22Rv1 (cell line): ENCODE data around the gene MGME1.

ENCODE experiments used
- ZFX ChIP-seq: fragments of 450-650 bp; IDR thresholded peaks from 2 replicates; pipeline ENCODE4 v1.6.1; 2017; ENCODE audit warnings: antibody characterized with exemption, borderline replicate concordance
- TF ChIP-seq, protein P1 (sequence below): fragments of 450-650 bp; IDR thresholded peaks from 2 replicates; pipeline ENCODE4 v1.5.1; 2017; ENCODE audit warnings: mild to moderate bottlenecking

DNA sequence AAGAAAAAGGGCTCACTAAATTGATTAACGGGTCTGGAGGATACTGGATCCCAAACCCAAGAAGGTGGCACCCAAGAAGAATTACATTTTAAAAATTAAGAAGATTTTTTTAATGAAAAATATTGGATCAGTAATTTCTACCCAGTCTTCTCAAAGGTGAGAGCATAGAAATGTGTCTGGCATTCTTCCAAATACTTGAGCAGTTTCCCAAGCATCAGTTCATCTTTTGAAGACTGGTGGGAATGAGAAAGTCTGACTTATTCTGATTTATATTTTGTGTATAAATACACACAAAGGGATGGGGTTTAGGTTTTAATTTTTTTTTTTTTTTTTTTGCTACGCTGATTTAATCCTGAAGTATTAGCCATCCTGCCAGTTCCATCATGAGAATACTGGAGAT, 3.3 kb downstream of the MGME1 start:
- TF ChIP-seq, protein P1, sequence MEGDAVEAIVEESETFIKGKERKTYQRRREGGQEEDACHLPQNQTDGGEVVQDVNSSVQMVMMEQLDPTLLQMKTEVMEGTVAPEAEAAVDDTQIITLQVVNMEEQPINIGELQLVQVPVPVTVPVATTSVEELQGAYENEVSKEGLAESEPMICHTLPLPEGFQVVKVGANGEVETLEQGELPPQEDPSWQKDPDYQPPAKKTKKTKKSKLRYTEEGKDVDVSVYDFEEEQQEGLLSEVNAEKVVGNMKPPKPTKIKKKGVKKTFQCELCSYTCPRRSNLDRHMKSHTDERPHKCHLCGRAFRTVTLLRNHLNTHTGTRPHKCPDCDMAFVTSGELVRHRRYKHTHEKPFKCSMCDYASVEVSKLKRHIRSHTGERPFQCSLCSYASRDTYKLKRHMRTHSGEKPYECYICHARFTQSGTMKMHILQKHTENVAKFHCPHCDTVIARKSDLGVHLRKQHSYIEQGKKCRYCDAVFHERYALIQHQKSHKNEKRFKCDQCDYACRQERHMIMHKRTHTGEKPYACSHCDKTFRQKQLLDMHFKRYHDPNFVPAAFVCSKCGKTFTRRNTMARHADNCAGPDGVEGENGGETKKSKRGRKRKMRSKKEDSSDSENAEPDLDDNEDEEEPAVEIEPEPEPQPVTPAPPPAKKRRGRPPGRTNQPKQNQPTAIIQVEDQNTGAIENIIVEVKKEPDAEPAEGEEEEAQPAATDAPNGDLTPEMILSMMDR = no peak
- no peak for TF ChIP-seq ZFX
